Mesodermal cell (in vitro differentiated cells): Measurements from ENCODE around the gene CD9.
"Not testable (repeated sequence)": the region's sequence is repeated elsewhere in the genome, so short reads cannot be mapped to it uniquely, and the experiment has no call there.

ENCODE experiments used
- H3K27ac ChIP-seq: 2 replicates; pipeline ENCODE4 v1.7.0; 2013; ENCODE audit warnings: mild to moderate bottlenecking, low read depth, low read length, moderate library complexity; ENCODE audit not compliant: severe bottlenecking
- H3K36me3 ChIP-seq: 2 replicates; pipeline ENCODE4 v1.7.1; 2013; ENCODE audit warnings: mild to moderate bottlenecking, low read length, moderate library complexity; ENCODE audit not compliant: control insufficient read depth, insufficient read depth
- H3K4me1 ChIP-seq: one replicate; pipeline ENCODE4 v1.7.1; 2013; ENCODE audit warnings: mild to moderate bottlenecking, low read length; ENCODE audit not compliant: insufficient read depth, control insufficient read depth, poor library complexity, severe bottlenecking
- H3K4me3 ChIP-seq: 2 replicates; pipeline ENCODE4 v1.7.0; 2013; ENCODE audit warnings: low read length, control low read depth, mild to moderate bottlenecking; ENCODE audit not compliant: insufficient read depth, poor library complexity, severe bottlenecking; ENCODE audit errors: extremely low read depth
- H3K9me3 ChIP-seq: 2 replicates; pipeline ENCODE4 v1.7.1; 2013; ENCODE audit warnings: mild to moderate bottlenecking, low read length, moderate library complexity; ENCODE audit not compliant: control insufficient read depth
- WGBS, 2 experiments: methylation state at CpG; one replicate each; pipeline ENCODE4 v1.1.5; 2013; ENCODE audit warnings: missing lambda C conversion rate in 2 of 2; ENCODE audit not compliant: insufficient coverage in 2 of 2; 5-methylcytosine and 5-hydroxymethylcytosine counted together

The CD9 gene

GRCh38 chr12:6202304-6202703 is 2.1 kb downstream of the CD9 start:
- peaks cover 7% of the 10 kb centered on the region for H3K36me3 ChIP-seq
- H3K9me3 ChIP-seq, result no peaks in the 10 kb centered on the region
- H3K27ac ChIP-seq, result no peak overlapping the region
- H3K4me1 ChIP-seq, result peaks cover 39% of the 10 kb centered on the region
- 86 to 91% methylated on average over 6 of the region's 6 CpGs for WGBS, 2 experiments
- no peak overlapping the region for H3K4me3 ChIP-seq

DNA sequence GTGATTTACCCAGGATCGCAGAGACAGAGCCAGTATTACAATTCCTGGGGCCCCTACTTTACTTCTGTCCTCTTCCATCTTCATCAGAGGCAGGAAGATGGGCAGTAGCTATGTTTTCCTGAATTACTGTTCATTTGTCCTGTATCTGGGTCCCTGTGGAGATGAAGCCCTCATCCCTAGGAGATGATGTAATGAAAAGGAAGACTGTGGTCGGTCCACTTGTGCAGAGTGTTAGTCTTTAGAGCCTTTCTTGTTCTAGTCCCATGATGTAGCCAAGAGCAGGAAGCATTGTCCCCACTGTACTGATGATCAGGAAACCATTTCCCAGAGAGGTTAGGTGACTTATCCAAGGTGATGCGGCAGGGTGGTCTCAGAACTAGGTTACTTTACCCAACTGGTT is 2.6 kb downstream of the CD9 start:
- 100% methylated on average over 2 of the region's 3 CpGs for WGBS, 2 experiments
- peaks cover 7% of the 10 kb centered on the region for H3K36me3 ChIP-seq
- H3K4me1 ChIP-seq, result peaks cover 38% of the 10 kb centered on the region
- H3K27ac ChIP-seq, result no peak overlapping the region
- H3K9me3 ChIP-seq, result no peaks in the 10 kb centered on the region
- H3K4me3 ChIP-seq, result no peak overlapping the region

- H3K4me3 ChIP-seq, result no peak overlapping the region
- H3K4me1 ChIP-seq, result peaks cover 38% of the 10 kb centered on the region
- WGBS, 2 experiments, result 96 to 100% methylated on average over 2 to 3 of the region's 3 CpGs
- no peak overlapping the region for H3K27ac ChIP-seq
- no peaks in the 10 kb centered on the region for H3K9me3 ChIP-seq
- peaks cover 7% of the 10 kb centered on the region for H3K36me3 ChIP-seq
Observed at GRCh38 chr12:6203601-6204000, 3.4 kb downstream of the CD9 start.

DNA sequence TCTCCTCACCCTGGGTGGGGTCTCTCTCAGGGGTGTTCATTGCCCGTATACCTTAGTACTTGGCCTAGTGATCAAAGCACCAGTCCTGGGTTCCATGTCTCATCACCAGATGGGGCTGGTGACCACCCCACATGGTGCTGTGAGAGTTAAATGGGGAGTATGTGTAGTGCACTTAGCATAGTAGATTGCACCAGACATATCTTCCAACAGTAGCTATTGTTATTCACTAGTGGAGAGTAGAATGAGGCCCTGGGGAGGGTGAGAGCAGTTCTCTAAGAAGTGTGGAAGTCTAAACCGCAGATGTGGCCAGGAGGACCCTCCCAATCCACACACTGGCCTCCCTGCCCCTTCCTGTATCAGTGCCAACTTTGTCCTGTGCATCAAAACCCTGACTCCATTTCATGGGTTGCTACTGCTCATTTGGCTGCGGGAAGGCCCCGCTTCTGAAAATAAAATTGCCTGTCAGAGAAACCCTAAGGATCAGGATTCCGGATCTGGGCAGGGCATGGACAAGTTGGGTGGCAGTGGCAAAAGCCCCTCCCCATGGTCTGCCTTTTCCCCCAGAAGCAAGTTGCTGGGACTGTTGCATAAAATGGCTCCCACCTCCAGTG is 4.4 kb downstream of the CD9 start:
- no peak overlapping the region for H3K4me3 ChIP-seq
- peaks cover 35% of the 10 kb centered on the region for H3K4me1 ChIP-seq
- 71 to 90% methylated on average over 4 of the region's 5 CpGs for WGBS, 2 experiments
- H3K27ac ChIP-seq, result no peak overlapping the region
- H3K9me3 ChIP-seq, result no peaks in the 10 kb centered on the region
- peaks cover 7% of the 10 kb centered on the region for H3K36me3 ChIP-seq

DNA sequence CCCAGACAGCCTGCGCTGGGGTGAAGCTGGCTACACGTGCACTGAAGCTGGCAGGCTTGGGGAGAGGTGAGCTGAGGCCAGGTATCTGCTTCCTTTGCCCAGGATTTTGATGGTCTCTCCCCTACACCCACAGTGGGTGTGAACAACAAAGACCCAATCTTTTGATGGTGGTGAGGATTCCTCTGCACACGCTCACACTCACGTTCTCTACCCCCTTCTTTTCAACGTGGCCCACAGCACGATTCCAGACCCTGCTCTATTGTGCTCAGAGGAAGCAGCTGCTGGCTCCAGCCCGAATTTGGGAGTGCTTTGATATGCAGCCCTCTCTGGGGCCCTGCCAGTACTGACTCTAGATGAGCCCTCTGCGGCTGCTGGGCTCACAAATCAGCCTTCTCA is 4.9 kb downstream of the CD9 start:
- Histone ChIP-seq H3K4me1 (peaks cover 32% of the 10 kb centered on the region), H3K36me3 (peaks cover 7% of the 10 kb centered on the region), H3K9me3 (no peaks in the 10 kb centered on the region), H3K4me3 (no peak overlapping the region), H3K27ac (peak overlapping the region; percentile 10)
- WGBS, 2 experiments, result 17 to 37% methylated on average over 6 to 7 of the region's 8 CpGs

- WGBS, 2 experiments, result 20% methylated on average over 1 of the region's 2 CpGs; no CpG with 5 or more reads in 1 of the 2 experiments
- Histone ChIP-seq H3K4me3 (no peak overlapping the region), H3K4me1 (peaks cover 29% of the 10 kb centered on the region), H3K9me3 (no peaks in the 10 kb centered on the region), H3K27ac (peak overlapping the region; percentile 10), H3K36me3 (peaks cover 7% of the 10 kb centered on the region)
Observed at GRCh38 chr12:6205761-6206160, 5.6 kb downstream of the CD9 start.

- Histone ChIP-seq H3K27ac (no peak overlapping the region), H3K9me3 (no peaks in the 10 kb centered on the region), H3K4me1 (peaks cover 29% of the 10 kb centered on the region), H3K36me3 (peaks cover 7% of the 10 kb centered on the region), H3K4me3 (no peak overlapping the region)
- WGBS, 2 experiments, result 89 to 94% methylated on average over 3 of the region's 4 CpGs
Observed at GRCh38 chr12:6206327-6206726, 6.1 kb downstream of the CD9 start.

DNA sequence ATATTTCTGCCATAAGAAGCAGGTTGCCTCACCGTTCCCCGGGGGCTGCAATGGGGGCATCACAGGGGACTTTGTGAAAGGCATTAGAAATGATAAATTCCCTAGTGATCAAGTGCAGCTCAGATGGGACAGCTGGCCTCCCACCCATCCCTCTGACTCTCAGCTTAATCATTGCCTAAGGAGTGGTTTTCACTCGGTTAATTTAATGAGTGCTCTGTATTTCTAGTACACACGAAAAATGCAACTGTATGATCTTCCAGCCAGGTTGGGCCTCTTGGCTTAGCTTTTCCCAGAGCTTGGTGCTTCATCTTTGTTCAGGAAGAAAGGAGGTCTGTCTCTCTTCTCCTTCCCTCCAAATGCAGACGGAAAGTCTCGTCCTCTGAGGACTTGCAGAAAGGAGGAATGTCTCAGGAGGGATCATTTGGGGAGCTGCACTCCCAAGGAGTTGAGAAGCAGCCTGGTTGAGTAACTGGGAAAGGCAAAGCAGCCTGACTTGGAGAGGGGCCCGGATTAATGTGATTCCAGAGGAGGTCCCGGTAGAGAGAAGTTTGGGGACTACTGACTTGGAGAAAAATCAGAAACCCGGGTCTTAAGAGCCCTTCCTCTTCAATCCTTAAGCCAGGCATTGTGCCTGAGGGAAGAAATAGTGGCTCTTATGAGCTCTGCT is 7.2 kb downstream of the CD9 start:
- Histone ChIP-seq H3K36me3 (peaks cover 7% of the 10 kb centered on the region), H3K9me3 (no peaks in the 10 kb centered on the region), H3K27ac (no peak overlapping the region), H3K4me3 (no peak overlapping the region), H3K4me1 (peaks cover 26% of the 10 kb centered on the region)
- 79 to 88% methylated on average over 4 to 5 of the region's 9 CpGs for WGBS, 2 experiments

- 100% methylated on average over 2 to 5 of the region's 6 CpGs for WGBS, 2 experiments
Observed at GRCh38 chr12:6208130-6208529, 7.9 kb downstream of the CD9 start.

DNA sequence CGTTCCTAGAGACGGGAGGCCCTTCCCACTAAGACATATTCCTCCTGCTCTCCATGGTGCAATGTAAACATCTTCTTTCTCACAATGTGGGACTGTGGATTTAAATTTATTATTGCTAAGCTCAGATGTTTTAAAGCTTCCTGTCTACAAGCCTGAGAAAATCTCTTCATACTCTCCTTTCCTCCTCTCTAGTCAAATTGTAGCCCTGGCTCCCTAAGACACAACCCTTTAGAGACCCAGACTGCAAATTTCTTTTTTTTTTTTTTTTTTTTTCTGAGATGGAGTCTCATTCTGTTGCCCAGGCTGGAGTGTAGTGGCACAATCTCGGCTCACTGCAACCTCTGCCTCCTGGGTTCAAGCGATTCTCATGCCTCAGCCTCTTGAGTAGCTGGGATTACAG is 9.2 kb downstream of the CD9 start:
- peaks cover 25% of the 10 kb centered on the region for H3K4me1 ChIP-seq
- H3K9me3 ChIP-seq, H3K4me3 ChIP-seq, H3K27ac ChIP-seq, H3K36me3 ChIP-seq: not testable (repeated sequence)
- WGBS, 2 experiments, result no CpG with 5 or more reads among the region's 4 CpGs

More at GRCh38 chr12:6208130-6208529, 7.9 kb downstream of the CD9 start:
- H3K4me3 ChIP-seq, result no peak overlapping the region
- H3K9me3 ChIP-seq, result no peaks in the 10 kb centered on the region
- peaks cover 25% of the 10 kb centered on the region for H3K4me1 ChIP-seq
- no peak overlapping the region for H3K27ac ChIP-seq
- peaks cover 5% of the 10 kb centered on the region for H3K36me3 ChIP-seq

DNA sequence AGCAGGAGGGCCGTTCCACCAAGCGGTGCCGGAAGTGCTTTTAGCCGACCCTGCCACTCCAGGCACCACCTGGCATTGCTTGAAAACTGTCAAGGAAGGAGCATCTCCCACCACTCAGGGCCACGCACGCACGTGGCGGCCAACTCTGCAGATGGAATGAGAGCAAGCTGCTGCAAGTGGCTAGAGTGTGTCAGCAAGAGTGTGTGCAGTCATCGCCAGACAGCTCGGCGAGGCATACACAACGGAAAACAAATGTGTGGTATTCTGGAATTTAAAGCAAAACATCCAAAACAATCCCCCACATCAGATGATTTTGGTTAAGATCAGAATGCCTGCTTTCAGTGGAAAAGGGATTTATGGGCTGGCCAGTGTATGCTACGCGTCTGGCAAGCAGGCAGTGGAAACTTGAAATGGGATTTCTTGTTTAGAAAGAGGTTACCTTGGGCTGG is 11.2 kb downstream of the CD9 start:
- 96 to 100% methylated on average over 4 to 8 of the region's 14 CpGs for WGBS, 2 experiments
- H3K27ac ChIP-seq, result peak overlapping the region; percentile 57

More for the DNA sequence above, 11.2 kb downstream of the CD9 start:
- peaks cover 5% of the 10 kb centered on the region for H3K36me3 ChIP-seq
- H3K4me1 ChIP-seq, result peaks cover 27% of the 10 kb centered on the region
- no peak overlapping the region for H3K4me3 ChIP-seq
- no peaks in the 10 kb centered on the region for H3K9me3 ChIP-seq
